DMS153 treated with DMSO at 0.1 percent for 48 hours (cell line): ENCODE results near the gene CERT1.
A peak's percentile ranks its signal among the peaks of the same experiment; 100 is the strongest.
"Not testable (repeated sequence)": the region's sequence is repeated elsewhere in the genome, so short reads cannot be mapped to it uniquely, and the experiment has no call there.

Experiments used
- DNase-seq: peaks from one replicate; lab custom pipeline; 2025; ENCODE audit not compliant: unreplicated experiment; lab: John Stamatoyannopoulos, UW

Gene CERT1

GRCh38 chr5:75511435-75512382 lies at the start of gene CERT1, which contains the start of gene POLK:
TSS of gene CERT1 (minus strand) at chr5:75511629. CDS start at chr5:75511207, 422 bp downstream.
TSS of gene POLK (plus strand) at chr5:75511891.
- DNase-seq: peak; percentile 68

- DNase-seq: not testable (repeated sequence)
Measured at GRCh38 chr5:75560655-75561054, 49.2 kb upstream of the CERT1 start.

GRCh38 chr5:75558981-75559632 lies 47.7 kb upstream of the CERT1 start:
- DNase-seq: no peak

GRCh38 chr5:75558221-75558620 lies 46.8 kb upstream of the CERT1 start:
- no peak for DNase-seq

GRCh38 chr5:75553358-75553757 lies 41.9 kb upstream of the CERT1 start:
- DNase-seq: no peak

GRCh38 chr5:75552764-75553163 lies 41.3 kb upstream of the CERT1 start:
- DNase-seq: no peak

GRCh38 chr5:75551471-75551870 lies 40.0 kb upstream of the CERT1 start:
- DNase-seq: no peak

GRCh38 chr5:75550597-75550996 lies 39.2 kb upstream of the CERT1 start:
- no peak for DNase-seq

GRCh38 chr5:75547812-75548211 lies 36.4 kb upstream of the CERT1 start:
- no peak for DNase-seq

- no peak for DNase-seq
Measured at GRCh38 chr5:75546830-75547229, 35.4 kb upstream of the CERT1 start.

- no peak for DNase-seq
Measured at GRCh38 chr5:75545131-75545530, 33.7 kb upstream of the CERT1 start.

GRCh38 chr5:75538211-75538610 lies 26.8 kb upstream of the CERT1 start:
- DNase-seq: no peak

GRCh38 chr5:75536694-75537360 lies 25.4 kb upstream of the CERT1 start:
- no peak for DNase-seq

GRCh38 chr5:75536147-75536546 lies 24.7 kb upstream of the CERT1 start:
- no peak for DNase-seq

GRCh38 chr5:75534734-75535133 lies 23.3 kb upstream of the CERT1 start:
- no peak for DNase-seq

- not testable (repeated sequence) for DNase-seq
Measured at GRCh38 chr5:75533716-75534115, 22.3 kb upstream of the CERT1 start.

- no peak for DNase-seq
Measured at GRCh38 chr5:75532190-75532589, 20.8 kb upstream of the CERT1 start.

- DNase-seq: no peak
Measured at GRCh38 chr5:75529185-75529584, 17.8 kb upstream of the CERT1 start.

GRCh38 chr5:75526070-75526469 lies 14.6 kb upstream of the CERT1 start:
- DNase-seq: no peak

GRCh38 chr5:75525344-75525743 lies 13.9 kb upstream of the CERT1 start:
- no peak for DNase-seq

- no peak for DNase-seq
Measured at GRCh38 chr5:75524591-75524990, 13.2 kb upstream of the CERT1 start.

- no peak for DNase-seq
Measured at GRCh38 chr5:75524071-75524470, 12.6 kb upstream of the CERT1 start.
